HEK293 (cell line): Measurements from ENCODE around the gene LRBA.

Experiments
- CTCF ChIA-PET: fragments of 350-600 bp; formaldehyde crosslinking; extraction: SDS; loops from one replicate; lab custom pipeline; 2021; ENCODE audit warnings: antibody characterized with exemption; lab: Yijun Ruan, JAX
- POLR2A ChIA-PET: fragments of 300-600 bp; formaldehyde crosslinking; extraction: SDS; loops from one replicate; lab custom pipeline; 2020; ENCODE audit warnings: antibody characterized with exemption, inconsistent platforms; lab: Yijun Ruan, JAX
- H3K27ac ChIP-seq: fragments of 200-500 bp; sonication (Bioruptor generic); 2 replicates; pipeline ENCODE4 v1.5.1; 2014; ENCODE audit warnings: low read depth, low read length, control low read depth, inconsistent platforms; ENCODE audit errors: extremely low read depth
- H3K36me3 ChIP-seq, 2 experiments: fragments of 200-500 bp in 1 of 2; sonication (Bioruptor generic) in 1 of 2; 1 replicate in 1 of 2; 2 replicates in 1 of 2; pipeline ENCODE4 v1.5.1; 2014 to 2017; ENCODE audit warnings: inconsistent platforms in 2 of 2, low read length in 2 of 2; ENCODE audit not compliant: control insufficient read depth in 2 of 2, insufficient read depth in 1 of 2
- H3K4me1 ChIP-seq: fragments of 200-500 bp; sonication (Bioruptor generic); 2 replicates; pipeline ENCODE4 v1.5.1; 2014; ENCODE audit warnings: mild to moderate bottlenecking, low read length, inconsistent platforms; ENCODE audit not compliant: control insufficient read depth, insufficient read depth
- H3K4me3 ChIP-seq: 2 replicates; pipeline ENCODE4 v1.5.1; 2011; ENCODE audit warnings: low read depth, mild to moderate bottlenecking, control low read depth, low read length, moderate library complexity
- H3K9me3 ChIP-seq: fragments of 200-500 bp; sonication (Bioruptor generic); 2 replicates; pipeline ENCODE4 v1.5.1; 2014; ENCODE audit warnings: low read depth, low read length, inconsistent platforms; ENCODE audit not compliant: control insufficient read depth, insufficient read depth
- GLIS2 ChIP-seq: fragments of 450-650 bp; formaldehyde crosslinking; IDR thresholded peaks from 2 replicates; pipeline ENCODE4 v1.5.1; 2016; ENCODE audit warnings: missing biosample characterization, missing genetic modification characterization
- OSR2 ChIP-seq: fragments of 450-650 bp; formaldehyde crosslinking; IDR thresholded peaks from 2 replicates; pipeline ENCODE4 v1.5.1; 2016; ENCODE audit warnings: missing biosample characterization, missing genetic modification characterization
- SP3 ChIP-seq: fragments of 450-650 bp; formaldehyde crosslinking; IDR thresholded peaks from 2 replicates; pipeline ENCODE4 v1.5.1; 2016; ENCODE audit warnings: missing biosample characterization, missing genetic modification characterization
- TRIM28 ChIP-seq: IDR thresholded peaks from 2 replicates; pipeline ENCODE4 v1.6.1; 2011; ENCODE audit warnings: low read length, control low read depth, borderline replicate concordance
- ZNF155 ChIP-seq: fragments of 450-650 bp; formaldehyde crosslinking; IDR thresholded peaks from 2 replicates; pipeline ENCODE4 v1.5.1; 2016; ENCODE audit warnings: missing biosample characterization, missing genetic modification characterization
- ZNF221 ChIP-seq: fragments of 450-650 bp; formaldehyde crosslinking; IDR thresholded peaks from 2 replicates; pipeline ENCODE4 v1.5.1; 2017; ENCODE audit warnings: missing biosample characterization, missing genetic modification characterization, borderline replicate concordance
- ZNF292 ChIP-seq: fragments of 450-650 bp; formaldehyde crosslinking; IDR thresholded peaks from 2 replicates; pipeline ENCODE4 v1.5.1; 2016; ENCODE audit warnings: low read depth, missing biosample characterization, missing genetic modification characterization, borderline replicate concordance
- ZNF350 ChIP-seq: fragments of 450-650 bp; formaldehyde crosslinking; IDR thresholded peaks from 2 replicates; pipeline ENCODE4 v1.5.0; 2017; ENCODE audit warnings: missing biosample characterization, mild to moderate bottlenecking, missing genetic modification characterization
- ZNF548 ChIP-seq: fragments of 450-650 bp; formaldehyde crosslinking; IDR thresholded peaks from 2 replicates; pipeline ENCODE4 v1.5.1; 2016; ENCODE audit warnings: missing biosample characterization, missing genetic modification characterization
- ZNF558 ChIP-seq: fragments of 450-650 bp; formaldehyde crosslinking; IDR thresholded peaks from 2 replicates; pipeline ENCODE4 v1.5.1; 2016; ENCODE audit warnings: missing biosample characterization, missing genetic modification characterization
- ZNF560 ChIP-seq: fragments of 450-650 bp; formaldehyde crosslinking; IDR thresholded peaks from 2 replicates; pipeline ENCODE4 v1.5.1; 2017; ENCODE audit warnings: missing biosample characterization, missing genetic modification characterization, borderline replicate concordance
- ZNF654 ChIP-seq: fragments of 450-650 bp; formaldehyde crosslinking; IDR thresholded peaks from 2 replicates; pipeline ENCODE4 v1.5.1; 2016; ENCODE audit warnings: low read depth, missing biosample characterization, missing genetic modification characterization
- ZNF704 ChIP-seq: fragments of 450-650 bp; formaldehyde crosslinking; IDR thresholded peaks from 2 replicates; pipeline ENCODE4 v1.5.1; 2016; ENCODE audit warnings: missing biosample characterization, missing genetic modification characterization
- ZNF843 ChIP-seq: fragments of 450-650 bp; formaldehyde crosslinking; IDR thresholded peaks from 2 replicates; pipeline ENCODE4 v1.5.1; 2016; ENCODE audit warnings: missing biosample characterization, missing genetic modification characterization
- ZSCAN30 ChIP-seq: fragments of 450-650 bp; IDR thresholded peaks from 2 replicates; pipeline ENCODE4 v1.5.1; 2018; ENCODE audit warnings: missing biosample characterization, mild to moderate bottlenecking, missing genetic modification characterization, moderate library complexity

The LRBA gene

GRCh38 chr4:151048913-151049312, 33.8 kb upstream of the LRBA start:
- H3K9me3 ChIP-seq: no peaks in the 10 kb centered on the region
- CTCF ChIA-PET: interaction anchor here (0.6 kb wide), 1 partner anchor 1067 kb away, joined by 3 read pairs; no protein-coding TSS in a partner anchor
- TF ChIP-seq GLIS2 (tag by site-specific recombination) (no peak), ZNF548 (tag by site-specific recombination) (no peak), SP3 (tag by site-specific recombination) (no peak)
- TF ChIP-seq, all 188 proteins: peak for 0
- Histone ChIP-seq H3K36me3 (no peaks in the 10 kb centered on the region), H3K27ac (no peak overlapping the region), H3K4me1 (no peaks in the 10 kb centered on the region), H3K4me3 (no peak overlapping the region)
- POLR2A ChIA-PET: no interaction called here

DNA sequence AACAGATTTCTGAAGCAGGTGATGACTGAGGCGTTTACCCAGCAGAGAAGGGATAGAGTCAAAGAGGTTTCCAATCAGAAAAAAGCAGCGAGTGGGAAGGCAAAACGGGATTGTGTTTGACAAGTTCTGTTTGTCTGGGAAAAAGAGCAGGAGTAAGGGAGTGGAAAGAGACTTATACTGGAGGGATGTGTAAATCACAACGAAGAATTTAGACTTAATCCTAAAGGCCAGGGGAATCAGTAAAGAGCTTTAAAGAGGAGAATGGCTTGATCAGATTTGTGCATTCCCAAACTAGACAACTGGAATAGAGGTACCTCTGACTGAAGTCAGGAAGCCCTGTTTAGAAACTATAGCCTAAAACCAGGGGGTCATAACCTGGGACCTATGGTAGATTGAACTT, 31.5 kb upstream of the LRBA start:
- Histone ChIP-seq H3K9me3 (no peaks in the 10 kb centered on the region), H3K4me1 (no peaks in the 10 kb centered on the region), H3K4me3 (no peak overlapping the region), H3K36me3 (no peaks in the 10 kb centered on the region)
- CTCF ChIA-PET: no interaction called here
- TF ChIP-seq ZNF350: no peak
- no peak for TF ChIP-seq ZNF704 (tag by site-specific recombination)
- TF ChIP-seq OSR2: no peak
- TF ChIP-seq ZNF843: no peak
- TF ChIP-seq ZNF560 (tag by site-specific recombination): no peak
- TF ChIP-seq, all 188 proteins: peak for 0
- POLR2A ChIA-PET: no interaction called here
- H3K27ac ChIP-seq: no peak overlapping the region

DNA sequence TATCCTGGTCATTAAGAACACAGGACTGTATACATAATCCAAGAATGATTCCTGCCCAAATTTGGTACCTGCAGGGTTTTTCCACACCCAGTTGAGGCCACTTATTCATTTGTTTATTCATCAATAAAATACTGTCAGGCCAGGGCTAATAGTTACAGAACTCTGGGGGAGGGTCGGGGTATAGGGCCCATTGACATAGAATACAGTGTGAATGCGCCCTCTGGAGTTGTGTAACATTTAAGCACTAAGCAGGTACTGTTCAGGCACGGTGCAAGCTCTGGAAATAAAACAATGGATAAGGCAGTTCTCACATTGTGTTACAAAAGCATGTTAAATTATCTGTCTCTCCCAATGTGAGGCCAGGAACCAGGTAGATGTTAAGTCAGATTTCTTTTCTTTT, 30.8 kb upstream of the LRBA start:
- no peaks in the 10 kb centered on the region for H3K9me3 ChIP-seq
- no peak overlapping the region for H3K27ac ChIP-seq
- TF ChIP-seq ZSCAN30 (tag by site-specific recombination) (no peak), ZNF654 (tag by site-specific recombination) (peak; percentile 39)
- H3K4me3 ChIP-seq: no peak overlapping the region
- H3K4me1 ChIP-seq: no peaks in the 10 kb centered on the region
- no peaks in the 10 kb centered on the region for H3K36me3 ChIP-seq
- ChIA-PET POLR2A (no interaction called here), CTCF (no interaction called here)

DNA sequence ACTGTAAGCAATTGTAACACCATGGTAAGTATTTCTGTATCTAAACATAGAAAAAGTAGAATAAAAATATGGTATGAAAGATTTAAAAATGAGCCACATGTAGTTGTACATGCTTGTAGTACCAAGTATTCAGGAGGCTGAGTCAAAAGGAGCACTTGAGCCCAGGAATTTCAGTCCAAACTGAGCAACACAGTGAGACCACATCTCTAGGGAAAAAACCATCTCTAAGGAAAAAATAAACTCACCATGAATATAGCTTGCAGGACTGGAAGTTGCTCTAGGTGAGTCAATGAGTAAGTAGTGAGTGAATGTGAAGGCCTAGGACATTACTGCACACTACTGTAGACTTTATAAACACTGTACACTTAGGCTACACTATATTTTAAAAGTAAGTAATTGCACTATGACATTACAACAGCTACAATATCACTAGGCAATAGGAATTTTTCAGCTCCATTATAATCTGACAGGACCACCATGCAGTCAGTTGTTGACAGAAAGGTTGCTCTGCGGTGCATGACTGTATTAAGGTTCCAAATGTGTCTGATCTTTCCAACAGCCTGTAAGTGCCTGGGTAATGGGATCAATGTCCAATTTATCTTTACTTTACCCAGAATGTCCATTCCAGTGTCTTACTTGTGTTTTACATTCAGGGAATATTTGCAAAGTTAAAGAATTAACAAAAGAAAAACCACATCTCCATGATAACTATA, 28.9 kb upstream of the LRBA start:
- no peaks in the 10 kb centered on the region for H3K9me3 ChIP-seq
- ChIA-PET POLR2A (no interaction called here), CTCF (no interaction called here)
- no peaks in the 10 kb centered on the region for H3K36me3 ChIP-seq
- H3K4me1 ChIP-seq: no peaks in the 10 kb centered on the region
- TF ChIP-seq ZNF292 (no peak), ZNF558 (tag by site-specific recombination) (no peak), ZNF704 (tag by site-specific recombination) (no peak), TRIM28 (no peak), ZNF155 (tag by site-specific recombination) (no peak), ZNF221 (tag by site-specific recombination) (no peak)
- no peak overlapping the region for H3K27ac ChIP-seq
- no peak overlapping the region for H3K4me3 ChIP-seq
